ENCODE measurements around the gene KIAA1958. TPM values are rescaled to one million over a fixed set of nuclear protein-coding genes. Genes with fewer than 3 reads are reported as not detected.
"Not testable (repeated sequence)": the region's sequence is repeated elsewhere in the genome, so short reads cannot be mapped to it uniquely, and the experiment has no call there.

KIAA1958 gene
- total RNA-seq, 1 experiment from 2014 or later: 14.2 TPM

GRCh38 chr9:112501287-112501686, 14.7 kb downstream of the KIAA1958 start:
- Histone ChIP-seq H3K27me3 (ENCODE audit: control insufficient read depth, insufficient read depth, low read length) (no peaks in the 10 kb centered on the region), H3K36me3 (replicated peaks; ENCODE audit: control insufficient read depth, insufficient read depth, low read length) (no peaks in the 10 kb centered on the region), H3K4me3 (ENCODE audit: insufficient read depth, low read depth, low read length) (no peak overlapping the region)
- DNase-seq: no peak

GRCh38 chr9:112502175-112502946, 15.7 kb downstream of the KIAA1958 start:
- Histone ChIP-seq H3K4me3 (ENCODE audit: insufficient read depth, low read depth, low read length) (no peak overlapping the region), H3K36me3 (replicated peaks; ENCODE audit: control insufficient read depth, insufficient read depth, low read length) (no peaks in the 10 kb centered on the region), H3K27me3 (ENCODE audit: control insufficient read depth, insufficient read depth, low read length) (no peaks in the 10 kb centered on the region)
- no peak for DNase-seq

- Histone ChIP-seq H3K27me3 (ENCODE audit: control insufficient read depth, insufficient read depth, low read length) (no peaks in the 10 kb centered on the region), H3K36me3 (replicated peaks; ENCODE audit: control insufficient read depth, insufficient read depth, low read length) (no peaks in the 10 kb centered on the region), H3K4me3 (ENCODE audit: insufficient read depth, low read depth, low read length) (no peak overlapping the region)
- DNase-seq: no peak
Observed at GRCh38 chr9:112503170-112503569, 16.5 kb downstream of the KIAA1958 start.

GRCh38 chr9:112505086-112505485, 18.5 kb downstream of the KIAA1958 start:
- Histone ChIP-seq H3K27me3 (ENCODE audit: control insufficient read depth, insufficient read depth, low read length) (no peaks in the 10 kb centered on the region), H3K4me3 (ENCODE audit: insufficient read depth, low read depth, low read length) (no peak overlapping the region), H3K36me3 (replicated peaks; ENCODE audit: control insufficient read depth, insufficient read depth, low read length) (no peaks in the 10 kb centered on the region)
- DNase-seq: no peak

GRCh38 chr9:112505607-112506006, 19.0 kb downstream of the KIAA1958 start:
- no peaks in the 10 kb centered on the region for H3K27me3 ChIP-seq (ENCODE audit: control insufficient read depth, insufficient read depth, low read length)
- no peak for DNase-seq
- no peak overlapping the region for H3K4me3 ChIP-seq (ENCODE audit: insufficient read depth, low read depth, low read length)
- no peaks in the 10 kb centered on the region for H3K36me3 ChIP-seq (replicated peaks; ENCODE audit: control insufficient read depth, insufficient read depth, low read length)

- no peaks in the 10 kb centered on the region for H3K27me3 ChIP-seq (ENCODE audit: control insufficient read depth, insufficient read depth, low read length)
- DNase-seq: no peak
- no peaks in the 10 kb centered on the region for H3K36me3 ChIP-seq (replicated peaks; ENCODE audit: control insufficient read depth, insufficient read depth, low read length)
- H3K4me3 ChIP-seq (ENCODE audit: insufficient read depth, low read depth, low read length): no peak overlapping the region
Observed at GRCh38 chr9:112506571-112506970, 19.9 kb downstream of the KIAA1958 start.

GRCh38 chr9:112507001-112507680, 20.5 kb downstream of the KIAA1958 start:
- DNase-seq: no peak
- no peaks in the 10 kb centered on the region for H3K27me3 ChIP-seq (ENCODE audit: control insufficient read depth, insufficient read depth, low read length)
- H3K36me3 ChIP-seq (replicated peaks; ENCODE audit: control insufficient read depth, insufficient read depth, low read length): no peaks in the 10 kb centered on the region
- H3K4me3 ChIP-seq (ENCODE audit: insufficient read depth, low read depth, low read length): no peak overlapping the region

GRCh38 chr9:112508377-112508776, 21.8 kb downstream of the KIAA1958 start:
- Histone ChIP-seq H3K36me3 (replicated peaks; ENCODE audit: control insufficient read depth, insufficient read depth, low read length) (no peaks in the 10 kb centered on the region), H3K27me3 (ENCODE audit: control insufficient read depth, insufficient read depth, low read length) (no peaks in the 10 kb centered on the region), H3K4me3 (ENCODE audit: insufficient read depth, low read depth, low read length) (no peak overlapping the region)
- no peak for DNase-seq

- H3K4me3 ChIP-seq (ENCODE audit: insufficient read depth, low read depth, low read length); H3K27me3 ChIP-seq (ENCODE audit: control insufficient read depth, insufficient read depth, low read length); H3K36me3 ChIP-seq (replicated peaks; ENCODE audit: control insufficient read depth, insufficient read depth, low read length); DNase-seq: not testable (repeated sequence)
Observed at GRCh38 chr9:112512377-112512776, 25.8 kb downstream of the KIAA1958 start.

- H3K27me3 ChIP-seq (ENCODE audit: control insufficient read depth, insufficient read depth, low read length): no peaks in the 10 kb centered on the region
- no peak for DNase-seq
- no peaks in the 10 kb centered on the region for H3K36me3 ChIP-seq (replicated peaks; ENCODE audit: control insufficient read depth, insufficient read depth, low read length)
- no peak overlapping the region for H3K4me3 ChIP-seq (ENCODE audit: insufficient read depth, low read depth, low read length)
Observed at GRCh38 chr9:112516769-112517168, 30.1 kb downstream of the KIAA1958 start.

- no peaks in the 10 kb centered on the region for H3K27me3 ChIP-seq (ENCODE audit: control insufficient read depth, insufficient read depth, low read length)
- no peak overlapping the region for H3K4me3 ChIP-seq (ENCODE audit: insufficient read depth, low read depth, low read length)
- no peaks in the 10 kb centered on the region for H3K36me3 ChIP-seq (replicated peaks; ENCODE audit: control insufficient read depth, insufficient read depth, low read length)
- no peak for DNase-seq
Observed at GRCh38 chr9:112520069-112520468, 33.4 kb downstream of the KIAA1958 start.

GRCh38 chr9:112520656-112521055, 34.0 kb downstream of the KIAA1958 start:
- H3K36me3 ChIP-seq (replicated peaks; ENCODE audit: control insufficient read depth, insufficient read depth, low read length): no peaks in the 10 kb centered on the region
- H3K4me3 ChIP-seq (ENCODE audit: insufficient read depth, low read depth, low read length): no peak overlapping the region
- H3K27me3 ChIP-seq (ENCODE audit: control insufficient read depth, insufficient read depth, low read length): no peaks in the 10 kb centered on the region
- DNase-seq: no peak

- Histone ChIP-seq H3K27me3 (ENCODE audit: control insufficient read depth, insufficient read depth, low read length) (no peaks in the 10 kb centered on the region), H3K36me3 (replicated peaks; ENCODE audit: control insufficient read depth, insufficient read depth, low read length) (no peaks in the 10 kb centered on the region), H3K4me3 (ENCODE audit: insufficient read depth, low read depth, low read length) (no peak overlapping the region)
- no peak for DNase-seq
Observed at GRCh38 chr9:112526973-112527372, 40.3 kb downstream of the KIAA1958 start.

GRCh38 chr9:112527959-112528358, 41.3 kb downstream of the KIAA1958 start:
- no peaks in the 10 kb centered on the region for H3K27me3 ChIP-seq (ENCODE audit: control insufficient read depth, insufficient read depth, low read length)
- DNase-seq: no peak

GRCh38 chr9:112529316-112529715, 42.7 kb downstream of the KIAA1958 start:
- DNase-seq: no peak
- Histone ChIP-seq H3K27me3 (ENCODE audit: control insufficient read depth, insufficient read depth, low read length) (no peaks in the 10 kb centered on the region), H3K4me3 (ENCODE audit: insufficient read depth, low read depth, low read length) (no peak overlapping the region), H3K36me3 (replicated peaks; ENCODE audit: control insufficient read depth, insufficient read depth, low read length) (no peaks in the 10 kb centered on the region)

More at GRCh38 chr9:112527959-112528358, 41.3 kb downstream of the KIAA1958 start:
- no peaks in the 10 kb centered on the region for H3K36me3 ChIP-seq (replicated peaks; ENCODE audit: control insufficient read depth, insufficient read depth, low read length)
- no peak overlapping the region for H3K4me3 ChIP-seq (ENCODE audit: insufficient read depth, low read depth, low read length)

Measured in H7 (cell line).